IMR-90 (cell line): Measurements from ENCODE around the gene SPAG7. TPM values are rescaled to one million over a fixed set of nuclear protein-coding genes. Genes with fewer than 3 reads are reported as not detected.

Source experiments
- ATAC-seq: fragments of 200-7000 bp; cut with Tn5 transposase; 2 replicates; pipeline ENCODE4 v1.9.1; 2020; ENCODE audit warnings: low read depth, mild to moderate bottlenecking, moderate library complexity
- BruUV-seq: library from RNA; stranded (reverse); fragments of 400-500 nt; replicated peaks from 2 replicates; lab custom pipeline; 2021; lab: Mats Ljungman, UMichigan
- CTCF ChIA-PET: fragments of 300-600 bp; formaldehyde crosslinking; extraction: SDS; loops from one replicate; lab custom pipeline; 2021; ENCODE audit warnings: antibody characterized with exemption; lab: Yijun Ruan, JAX
- POLR2A ChIA-PET: fragments of 300-600 bp; sonication (Branson Sonifier 250); formaldehyde crosslinking; loops from one replicate; lab custom pipeline; 2022; ENCODE audit warnings: antibody characterized with exemption; ENCODE audit not compliant: unreplicated experiment; lab: Charles Lee
- DNase-seq: peaks from one replicate; pipeline ENCODE4 v3.0.0; 2013
- H2AFZ ChIP-seq: replicated peaks from 2 replicates; pipeline ENCODE3; 2013; ENCODE audit warnings: low read length, mild to moderate bottlenecking; ENCODE audit not compliant: poor library complexity
- H2AK5ac ChIP-seq: 2 replicates; pipeline ENCODE4 v1.6.1; 2013; ENCODE audit warnings: low read depth, low read length, inconsistent platforms
- H2AK9ac ChIP-seq: replicated peaks from 2 replicates; pipeline ENCODE3; 2013; ENCODE audit warnings: mild to moderate bottlenecking, low read depth, low read length, moderate library complexity; ENCODE audit not compliant: poor library complexity
- H2BK120ac ChIP-seq: 2 replicates; pipeline ENCODE4 v1.6.1; 2013; ENCODE audit warnings: low read depth, low read length, inconsistent platforms
- H2BK15ac ChIP-seq: 3 replicates; pipeline ENCODE4 v1.6.1; 2013; ENCODE audit warnings: low read depth, low read length, inconsistent platforms
- H2BK20ac ChIP-seq: 2 replicates; pipeline ENCODE4 v1.6.1; 2013; ENCODE audit warnings: low read depth, mild to moderate bottlenecking, inconsistent platforms, low read length, moderate library complexity
- H2BK5ac ChIP-seq: 2 replicates; pipeline ENCODE4 v1.6.1; 2013; ENCODE audit warnings: mild to moderate bottlenecking, low read depth, low read length, inconsistent platforms; ENCODE audit not compliant: poor library complexity, severe bottlenecking
- H3K14ac ChIP-seq: replicated peaks from 2 replicates; pipeline ENCODE4 v1.6.1; 2013; ENCODE audit warnings: low read depth, low read length, inconsistent platforms
- H3K18ac ChIP-seq: 2 replicates; pipeline ENCODE4 v1.6.1; 2013; ENCODE audit warnings: low read depth, low read length, control low read depth
- H3K23ac ChIP-seq: 2 replicates; pipeline ENCODE4 v1.6.1; 2013; ENCODE audit warnings: low read depth, low read length, inconsistent platforms
- H3K27ac ChIP-seq: 2 replicates; pipeline ENCODE4 v1.5.1; 2013; ENCODE audit warnings: mild to moderate bottlenecking, control low read depth, low read length; ENCODE audit not compliant: insufficient read depth
- H3K27me3 ChIP-seq: 2 replicates; pipeline ENCODE4 v1.6.1; 2013; ENCODE audit warnings: low read length; ENCODE audit not compliant: control insufficient read depth, insufficient read depth
- H3K36me3 ChIP-seq: 2 replicates; pipeline ENCODE4 v1.6.1; 2013; ENCODE audit warnings: low read length, mixed read lengths; ENCODE audit not compliant: control insufficient read depth, insufficient read depth
- H3K4ac ChIP-seq: 2 replicates; pipeline ENCODE4 v1.6.1; 2013; ENCODE audit warnings: low read depth, low read length, inconsistent platforms
- H3K4me1 ChIP-seq: 2 replicates; pipeline ENCODE4 v1.6.1; 2013; ENCODE audit warnings: low read length, mixed read lengths; ENCODE audit not compliant: control insufficient read depth, insufficient read depth
- H3K4me2 ChIP-seq: 2 replicates; pipeline ENCODE4 v1.6.1; 2013; ENCODE audit warnings: low read depth, mild to moderate bottlenecking, control low read depth, low read length, moderate library complexity
- H3K4me3 ChIP-seq: 2 replicates; pipeline ENCODE4 v1.5.1; 2013; ENCODE audit warnings: low read depth, mild to moderate bottlenecking, control low read depth, low read length, moderate library complexity; ENCODE audit not compliant: insufficient read depth
- H3K56ac ChIP-seq: 2 replicates; pipeline ENCODE4 v1.6.1; 2013; ENCODE audit warnings: low read length, inconsistent platforms; ENCODE audit not compliant: insufficient read depth; ENCODE audit errors: extremely low read depth
- H3K79me1 ChIP-seq, 2 experiments: 2 replicates each; pipeline ENCODE4 v1.6.1; 2013; ENCODE audit warnings: low read length in 2 of 2, inconsistent platforms in 1 of 2, low read depth in 1 of 2
- H3K9ac ChIP-seq: 2 replicates; pipeline ENCODE4 v1.6.1; 2013; ENCODE audit warnings: low read depth, low read length, control low read depth
- H3K9me1 ChIP-seq: 2 replicates; pipeline ENCODE4 v1.6.1; 2013; ENCODE audit warnings: low read length, inconsistent platforms; ENCODE audit not compliant: insufficient read depth
- H3K9me3 ChIP-seq: 2 replicates; pipeline ENCODE4 v1.6.1; 2013; ENCODE audit warnings: low read length; ENCODE audit not compliant: control insufficient read depth, insufficient read depth
- H4K20me1 ChIP-seq: 2 replicates; pipeline ENCODE4 v1.6.1; 2013; ENCODE audit warnings: low read length, inconsistent platforms; ENCODE audit not compliant: insufficient read depth
- H4K5ac ChIP-seq: 2 replicates; pipeline ENCODE4 v1.6.1; 2013; ENCODE audit warnings: mild to moderate bottlenecking, low read depth, low read length, control low read depth
- H4K8ac ChIP-seq, 2 experiments: 2 replicates each; pipeline ENCODE4 v1.6.1; 2013; ENCODE audit warnings: low read depth in 2 of 2, low read length in 2 of 2, control low read depth in 1 of 2, inconsistent platforms in 1 of 2
- H4K91ac ChIP-seq: 2 replicates; pipeline ENCODE4 v1.6.1; 2013; ENCODE audit warnings: low read depth, low read length, inconsistent platforms; ENCODE audit not compliant: insufficient read depth
- CHD1 ChIP-seq: IDR thresholded peaks from 2 replicates; pipeline ENCODE4 v1.6.1; 2012; ENCODE audit warnings: low read depth, low read length, improper control_type of control experiment
- FOS ChIP-seq: fragments of 150-350 bp; IDR thresholded peaks from 2 replicates; pipeline ENCODE4 v1.6.1; 2016; ENCODE audit warnings: low read depth, low read length
- MAFK ChIP-seq: IDR thresholded peaks from 2 replicates; pipeline ENCODE4 v1.6.1; 2012; ENCODE audit warnings: low read depth, low read length, improper control_type of control experiment
- MAZ ChIP-seq: IDR thresholded peaks from 2 replicates; pipeline ENCODE4 v1.6.1; 2012; ENCODE audit warnings: low read depth, mild to moderate bottlenecking, low read length, improper control_type of control experiment, moderate library complexity, borderline replicate concordance
- SMC3 ChIP-seq: fragments of 150-350 bp; IDR thresholded peaks from 2 replicates; pipeline ENCODE4 v1.6.1; 2016; ENCODE audit warnings: low read depth, mild to moderate bottlenecking, antibody characterized with exemption, low read length, moderate library complexity
- WGBS, 2 experiments: methylation state at CpG; one replicate each; pipeline versions ENCODE4 v1.1.5 to v1.1.7; 2013; ENCODE audit warnings: missing lambda C conversion rate in 2 of 2; ENCODE audit not compliant: insufficient read length in 1 of 2; ENCODE audit errors: extremely low coverage in 2 of 2; 5-methylcytosine and 5-hydroxymethylcytosine counted together
- dilution Hi-C: fragments of 300-500 bp; cut with HindIII; formaldehyde crosslinking; loops from one replicate; pipeline ENCODE4 v1.14.3; 2018; ENCODE audit warnings: low sequenced_read_pairs; ENCODE audit not compliant: unreplicated experiment
- in situ Hi-C: fragments of 300-500 bp; cut with MboI; formaldehyde crosslinking; loops from 3 replicates; pipeline ENCODE4 v1.14.3; 2019; ENCODE audit warnings: low sequenced_read_pairs, inconsistent platforms, mixed read lengths
- intact Hi-C: fragments of 100-400 bp; cut with micrococcal nuclease; formaldehyde crosslinking; loops from 2 replicates; pipeline ENCODE4 v1.10.0; 2022
- polyA plus RNA-seq, 3 experiments: library from polyadenylated mRNA; depleted of rRNA; stranded (reverse); fragments of >200 nt; gene quantifications; 2 replicates each; pipeline ENCODE4 v1.2.3, GENCODE V29; 2012; ENCODE audit warnings: low replicate concordance in 1 of 3
- total RNA-seq: library from RNA; depleted of rRNA; stranded (reverse); fragments of >200 nt; gene quantifications from 2 replicates; pipeline ENCODE4 v1.2.3, GENCODE V29; 2012

Gene SPAG7
- total and polyA plus RNA-seq, 2 of the 4 experiments (the other 2 are of a cell fraction) = 50.2 to 108 TPM

GRCh38 chr17:4999430-5000093 lies 31.9 kb upstream of the SPAG7 start:
- TF ChIP-seq MAFK (no peak), FOS (no peak), SMC3 (no peak), MAZ (no peak), CHD1 (no peak)
- no peak overlapping the region for H2AFZ ChIP-seq
- no peak overlapping the region for H4K5ac ChIP-seq
- POLR2A ChIA-PET = interaction anchor here (0.6 kb wide), 1 partner anchor 10 kb away, joined by 3 read pairs; no protein-coding TSS in a partner anchor
- 85% methylated on average over 5 of the region's 12 CpGs; no CpG with 5 or more reads in 1 of the 2 experiments for WGBS, 2 experiments
- H2AK9ac ChIP-seq = peak overlapping the region; percentile 97
- H3K23ac ChIP-seq = peak overlapping the region; percentile 78
- H3K9me1 ChIP-seq = peaks cover 18% of the 10 kb centered on the region
- peaks cover 37% of the 10 kb centered on the region for H3K36me3 ChIP-seq
- in situ Hi-C loops = no loop called here
- no peaks in the 10 kb centered on the region for H3K27me3 ChIP-seq
- H3K18ac ChIP-seq = no peak overlapping the region
- H3K4me3 ChIP-seq = peak overlapping the region; percentile 8; the same call in 1 of the 2 replicates
- H2BK20ac ChIP-seq = no peak overlapping the region
- BruUV-seq = TSS peak; percentile 39
- H3K4me1 ChIP-seq = peaks cover 21% of the 10 kb centered on the region
- H2AK5ac ChIP-seq = peak overlapping the region; percentile 59; the same call in 1 of the 2 replicates
- H2BK120ac ChIP-seq = no peak overlapping the region
- H4K91ac ChIP-seq = no peak overlapping the region
- dilution Hi-C loops = no loop called here
- H3K9ac ChIP-seq = peak overlapping the region; percentile 89
- H3K9me3 ChIP-seq = no peaks in the 10 kb centered on the region
- H2BK15ac ChIP-seq = no peak overlapping the region
- no peak overlapping the region for H4K8ac ChIP-seq
- peaks cover 26% of the 10 kb centered on the region for H4K20me1 ChIP-seq
- ATAC-seq (no peak), DNase-seq (no peak)
- intact Hi-C loops = no loop called here
- peak overlapping the region; percentile 88; the same call in 1 of the 2 replicates for H3K14ac ChIP-seq
- CTCF ChIA-PET = no interaction called here
- peak overlapping the region; percentile 76; the same call in 1 of the 2 replicates for H3K27ac ChIP-seq
- peak overlapping the region; percentile 96 for H3K4me2 ChIP-seq
- H3K79me1 ChIP-seq = peaks cover 28 to 53% of the 10 kb centered on the region in 2 experiments
- no peak overlapping the region; the same call in 1 of the 2 replicates for H3K56ac ChIP-seq
- peak overlapping the region; percentile 39 for H2BK5ac ChIP-seq
- H3K4ac ChIP-seq = peak overlapping the region; percentile 27
